Measurements from ENCODE around the gene CCR1.

Gene CCR1

GRCh38 chr3:46221391-46221790 is 13.3 kb upstream of the CCR1 start:
- TF ChIP-seq CREB1 (IDR thresholded peaks at IDR 0.05; ENCODE audit: low read depth) = no peak
- no peak for TF ChIP-seq TEAD4 (IDR thresholded peaks at IDR 0.05)
- no peak for TF ChIP-seq REST (IDR thresholded peaks at IDR 0.05; ENCODE audit: low read depth)
- no peak for TF ChIP-seq TAF1 (IDR thresholded peaks at IDR 0.05; ENCODE audit: low read depth)
- TF ChIP-seq CEBPB (IDR thresholded peaks at IDR 0.05) = no peak
- no peak for TF ChIP-seq EP300 (IDR thresholded peaks at IDR 0.05; ENCODE audit: borderline replicate concordance)
- TF ChIP-seq ZBTB7A (IDR thresholded peaks at IDR 0.05; ENCODE audit: low read depth) = no peak
- TF ChIP-seq YY1 (IDR thresholded peaks at IDR 0.05; ENCODE audit: low read depth) = no peak
- no peak for TF ChIP-seq RAD21 (IDR thresholded peaks at IDR 0.05; ENCODE audit: low read depth)
- no peak for TF ChIP-seq FOXM1 (IDR thresholded peaks at IDR 0.05; ENCODE audit: borderline replicate concordance, low read depth)
- no peak for TF ChIP-seq MAX (IDR thresholded peaks at IDR 0.05)
- no peak for TF ChIP-seq TCF12 (IDR thresholded peaks at IDR 0.05; ENCODE audit: low read depth)

GRCh38 chr3:46218196-46218709 is 10.1 kb upstream of the CCR1 start:
- TF ChIP-seq CREB1 (IDR thresholded peaks at IDR 0.05; ENCODE audit: low read depth) (no peak), NFIC (IDR thresholded peaks at IDR 0.05) (no peak), ZBTB7A (IDR thresholded peaks at IDR 0.05; ENCODE audit: low read depth) (no peak), REST (IDR thresholded peaks at IDR 0.05; ENCODE audit: low read depth) (no peak), CEBPB (IDR thresholded peaks at IDR 0.05) (no peak), EP300 (IDR thresholded peaks at IDR 0.05; ENCODE audit: borderline replicate concordance) (no peak), EGR1 (IDR thresholded peaks at IDR 0.05) (no peak), TCF12 (IDR thresholded peaks at IDR 0.05; ENCODE audit: low read depth) (no peak), YY1 (IDR thresholded peaks at IDR 0.05; ENCODE audit: low read depth) (no peak), FOXM1 (IDR thresholded peaks at IDR 0.05; ENCODE audit: borderline replicate concordance, low read depth) (no peak), TEAD4 (IDR thresholded peaks at IDR 0.05) (no peak), MAX (IDR thresholded peaks at IDR 0.05) (no peak), TAF1 (IDR thresholded peaks at IDR 0.05; ENCODE audit: low read depth) (no peak), RAD21 (IDR thresholded peaks at IDR 0.05; ENCODE audit: low read depth) (no peak)
- TF ChIP-seq, protein P1, sequence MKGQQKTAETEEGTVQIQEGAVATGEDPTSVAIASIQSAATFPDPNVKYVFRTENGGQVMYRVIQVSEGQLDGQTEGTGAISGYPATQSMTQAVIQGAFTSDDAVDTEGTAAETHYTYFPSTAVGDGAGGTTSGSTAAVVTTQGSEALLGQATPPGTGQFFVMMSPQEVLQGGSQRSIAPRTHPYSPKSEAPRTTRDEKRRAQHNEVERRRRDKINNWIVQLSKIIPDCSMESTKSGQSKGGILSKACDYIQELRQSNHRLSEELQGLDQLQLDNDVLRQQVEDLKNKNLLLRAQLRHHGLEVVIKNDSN (IDR thresholded peaks at IDR 0.05) = no peak

GRCh38 chr3:46215810-46216414 is 7.8 kb upstream of the CCR1 start:
- no peak for TF ChIP-seq CEBPB (IDR thresholded peaks at IDR 0.05)

DNA sequence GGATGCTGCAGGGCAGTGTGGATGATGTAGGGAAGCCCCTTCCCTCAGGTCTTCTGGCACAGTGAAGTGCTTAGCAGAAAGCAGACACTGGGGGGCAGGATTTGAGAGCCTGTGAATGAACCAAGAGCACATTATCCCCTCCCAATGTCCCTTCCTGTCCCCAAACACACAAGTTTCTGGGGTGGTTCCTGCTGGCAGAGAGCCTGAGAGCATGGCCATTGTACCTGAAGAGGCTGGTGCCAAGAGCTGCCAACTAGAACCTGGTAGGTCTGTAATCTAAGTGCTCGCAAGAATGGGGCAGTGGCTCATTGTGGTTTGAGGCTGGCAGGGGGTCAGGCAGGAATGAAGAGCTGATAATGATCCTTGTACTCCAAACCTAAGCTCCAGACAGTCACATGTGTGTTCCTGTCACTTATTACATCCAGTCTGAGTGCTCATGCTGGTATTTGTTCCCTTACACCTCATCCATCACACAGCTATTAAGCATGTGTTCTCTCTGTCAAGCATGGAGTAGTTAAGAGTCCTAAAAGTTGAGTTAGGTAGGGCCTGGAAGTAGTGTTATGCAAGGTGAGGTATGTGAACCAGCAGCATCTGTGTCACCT is 6.7 kb upstream of the CCR1 start:
- TF ChIP-seq YY1 (IDR thresholded peaks at IDR 0.05; ENCODE audit: low read depth) = no peak
- no peak for TF ChIP-seq REST (IDR thresholded peaks at IDR 0.05; ENCODE audit: low read depth)
- no peak for TF ChIP-seq EGR1 (IDR thresholded peaks at IDR 0.05)
- TF ChIP-seq, protein P1 (IDR thresholded peaks at IDR 0.05) = 0 out of 2 replicates have a peak, but pooled peaks have one; percentile 11
- peak; percentile 34; the same call in 1 of the 2 replicates for TF ChIP-seq MAX (IDR thresholded peaks at IDR 0.05)
- TF ChIP-seq TAF1 (IDR thresholded peaks at IDR 0.05; ENCODE audit: low read depth) = no peak
- TF ChIP-seq RAD21 (IDR thresholded peaks at IDR 0.05; ENCODE audit: low read depth) = peak; percentile 58
- TF ChIP-seq CEBPB (IDR thresholded peaks at IDR 0.05) = no peak
- peak; percentile 88 for TF ChIP-seq NFIC (IDR thresholded peaks at IDR 0.05)
- no peak for TF ChIP-seq ZBTB7A (IDR thresholded peaks at IDR 0.05; ENCODE audit: low read depth)
- no peak for TF ChIP-seq CREB1 (IDR thresholded peaks at IDR 0.05; ENCODE audit: low read depth)
- peak; percentile 71 for TF ChIP-seq TEAD4 (IDR thresholded peaks at IDR 0.05)
- peak; percentile 47; the same call in 1 of the 2 replicates for TF ChIP-seq EP300 (IDR thresholded peaks at IDR 0.05; ENCODE audit: borderline replicate concordance)
- peak; percentile 46 for TF ChIP-seq TCF12 (IDR thresholded peaks at IDR 0.05; ENCODE audit: low read depth)
- TF ChIP-seq FOXM1 (IDR thresholded peaks at IDR 0.05; ENCODE audit: borderline replicate concordance, low read depth) = no peak
